CD4-positive, alpha-beta T cell (primary cell): Measurements from ENCODE around the gene CETN2. TPM values are rescaled to one million over a fixed set of nuclear protein-coding genes. Genes with fewer than 3 reads are reported as not detected.

Experiments used
- ATAC-seq: fragments of 200-7000 bp; cut with Tn5 transposase; one replicate; pipeline ENCODE4 v1.10.0; 2022; ENCODE audit warnings: mild to moderate bottlenecking; ENCODE audit not compliant: poor library complexity
- CTCF ChIA-PET: fragments of 350-600 bp; sonication (Branson Sonifier 250); formaldehyde crosslinking; loops from one replicate; lab custom pipeline; 2021; ENCODE audit warnings: antibody characterized with exemption, inconsistent platforms; lab: Charles Lee
- POLR2A ChIA-PET: fragments of 350-600 bp; sonication (Branson Sonifier 250); formaldehyde crosslinking; loops from one replicate; lab custom pipeline; 2021; ENCODE audit warnings: antibody characterized with exemption, inconsistent platforms; lab: Charles Lee
- DNase-seq, 14 experiments: peaks; one replicate each; pipeline ENCODE4 v3.0.0-alpha.2; 2013 to 2020; ENCODE audit warnings: mixed read lengths in 2 of 14
- H3K27ac ChIP-seq, 2 donors: one replicate each; pipeline versions ENCODE4 v1.5.1 to v1.7.0; 2013; ENCODE audit warnings: low read length in 2 of 2, low read depth in 1 of 2, mild to moderate bottlenecking in 1 of 2
- H3K27me3 ChIP-seq, 2 experiments: 1 replicate in 1 of 2; 2 replicates in 1 of 2; pipeline versions ENCODE4 v1.6.1 to v1.7.0; 2013; ENCODE audit warnings: low read length in 2 of 2, control low read depth in 1 of 2, mild to moderate bottlenecking in 1 of 2, moderate library complexity in 1 of 2; ENCODE audit not compliant: insufficient read depth in 2 of 2, control insufficient read depth in 1 of 2
- H3K36me3 ChIP-seq: one replicate; pipeline ENCODE4 v1.6.1; 2013; ENCODE audit warnings: low read length, control low read depth; ENCODE audit not compliant: insufficient read depth
- H3K4me1 ChIP-seq: one replicate; pipeline ENCODE4 v1.6.1; 2013; ENCODE audit warnings: low read length, control low read depth; ENCODE audit not compliant: insufficient read depth
- H3K4me3 ChIP-seq: one replicate; pipeline ENCODE4 v1.5.1; 2013; ENCODE audit warnings: mild to moderate bottlenecking, low read length, moderate library complexity
- H3K9me3 ChIP-seq, 2 experiments: 1 replicate in 1 of 2; 2 replicates in 1 of 2; pipeline versions ENCODE4 v1.6.1 to v1.7.0; 2013; ENCODE audit warnings: low read length in 2 of 2, mild to moderate bottlenecking in 2 of 2, control low read depth in 1 of 2, moderate library complexity in 1 of 2; ENCODE audit not compliant: control insufficient read depth in 1 of 2, insufficient read depth in 1 of 2
- H3K27ac Mint-ChIP-seq: one replicate; pipeline ENCODE4 v1.8.0; 2020; ENCODE audit warnings: mixed read lengths
- H3K27me3 Mint-ChIP-seq: one replicate; pipeline ENCODE4 v1.8.0; 2021; ENCODE audit warnings: mixed read lengths
- H3K36me3 Mint-ChIP-seq: one replicate; pipeline ENCODE4 v1.8.0; 2021; ENCODE audit warnings: low read depth, mixed read lengths
- H3K4me1 Mint-ChIP-seq: one replicate; pipeline ENCODE4 v1.8.0; 2021; ENCODE audit warnings: low read depth, mixed read lengths
- H3K4me3 Mint-ChIP-seq: one replicate; pipeline ENCODE4 v1.8.0; 2020; ENCODE audit warnings: mild to moderate bottlenecking, mixed read lengths
- H3K9me3 Mint-ChIP-seq: one replicate; pipeline ENCODE4 v1.8.0; 2020; ENCODE audit warnings: mixed read lengths
- CTCF ChIP-seq: fragments of 200-600 bp; IDR thresholded peaks from one replicate; pipeline ENCODE4 v1.8.0; 2022; ENCODE audit warnings: antibody characterized with exemption, mild to moderate bottlenecking
- intact Hi-C, 2 experiments: fragments of 100-400 bp; cut with DNase I in 1 of 2; cut with micrococcal nuclease in 1 of 2; formaldehyde crosslinking; loops; one replicate each; pipeline versions ENCODE4 v1.15.1 to v1.9.0; 2023 to 2025; cut with DNase I, micrococcal nuclease
- total RNA-seq, 174 experiments: library from RNA in 2 of 174; stranded (reverse) in 2 of 174; gene quantifications; one replicate each; pipeline ENCODE4 v1.2.3 and lab custom pipeline; 2021 to 2026

CETN2 gene
- total RNA-seq, 2 experiments from 2014 or later = 4.0 to 5.1 TPM

GRCh38 chrX:152814048-152814447 lies 16.5 kb downstream of the CETN2 start:
- H3K4me1 ChIP-seq = no peaks in the 10 kb centered on the region
- ChIA-PET CTCF (interaction anchor here (1.0 kb wide), 1 partner anchor 19 kb away, joined by 3 read pairs; no protein-coding TSS in a partner anchor), POLR2A (no interaction called here)
- no peaks in the 10 kb centered on the region for H3K36me3 ChIP-seq
- peaks cover 0 to 2% of the 10 kb centered on the region in 2 experiments for H3K27me3 ChIP-seq
- Mint-ChIP-seq H3K27me3 (peaks cover 4% of the 10 kb centered on the region), H3K4me1 (peaks cover 10% of the 10 kb centered on the region), H3K9me3 (no peaks in the 10 kb centered on the region), H3K36me3 (no peaks in the 10 kb centered on the region), H3K4me3 (no peak overlapping the region), H3K27ac (no peak overlapping the region)
- intact Hi-C loops = no loop called here
- H3K4me3 ChIP-seq = no peak overlapping the region
- TF ChIP-seq CTCF = no peak
- H3K27ac ChIP-seq = no peak overlapping the region
- DNase-seq (no peak), ATAC-seq (no peak)
- H3K9me3 ChIP-seq = no peaks in the 10 kb centered on the region

- H3K4me1 ChIP-seq = no peaks in the 10 kb centered on the region
- no peaks in the 10 kb centered on the region for H3K9me3 ChIP-seq
- no peak overlapping the region for H3K4me3 Mint-ChIP-seq
- no peaks in the 10 kb centered on the region for H3K9me3 Mint-ChIP-seq
- DNase-seq (no peak), ATAC-seq (no peak)
- H3K27me3 ChIP-seq = peaks cover 0 to 2% of the 10 kb centered on the region in 2 experiments
- no peaks in the 10 kb centered on the region for H3K36me3 ChIP-seq
- H3K27ac ChIP-seq = no peak overlapping the region
- intact Hi-C loops = no loop called here
- H3K4me3 ChIP-seq = no peak overlapping the region
- CTCF ChIA-PET = interaction anchor here (1.0 kb wide), 1 partner anchor 20 kb away, joined by 3 read pairs; no protein-coding TSS in a partner anchor
- TF ChIP-seq CTCF = no peak
- no peaks in the 10 kb centered on the region for H3K36me3 Mint-ChIP-seq
- POLR2A ChIA-PET = interaction anchor here (1.2 kb wide), 1 partner anchor 17 kb away, joined by 3 read pairs; the partner anchor contains the start of genes CETN2 and NSDHL
- H3K27ac Mint-ChIP-seq = no peak overlapping the region
- peaks cover 4% of the 10 kb centered on the region for H3K27me3 Mint-ChIP-seq
- H3K4me1 Mint-ChIP-seq = peaks cover 10% of the 10 kb centered on the region
These were observed 17.4 kb downstream of the CETN2 start for GRCh38 chrX:152813206-152813605.

- H3K4me3 ChIP-seq = no peak overlapping the region
- Mint-ChIP-seq H3K36me3 (no peaks in the 10 kb centered on the region), H3K27me3 (peaks cover 5% of the 10 kb centered on the region), H3K9me3 (no peaks in the 10 kb centered on the region), H3K27ac (no peak overlapping the region), H3K4me3 (no peak overlapping the region), H3K4me1 (peaks cover 10% of the 10 kb centered on the region)
- CTCF ChIA-PET = interaction anchor here (1.5 kb wide), 1 partner anchor 8 kb away, joined by 5 read pairs; no protein-coding TSS in a partner anchor
- intact Hi-C loops = no loop called here
- DNase-seq = no peak
- no peaks in the 10 kb centered on the region for H3K4me1 ChIP-seq
- H3K9me3 ChIP-seq = no peaks in the 10 kb centered on the region
- ATAC-seq = no peak
- POLR2A ChIA-PET = no interaction called here
- no peaks in the 10 kb centered on the region for H3K36me3 ChIP-seq
- H3K27ac ChIP-seq = no peak overlapping the region
- no peak for TF ChIP-seq CTCF
- H3K27me3 ChIP-seq = no peaks in the 10 kb centered on the region
These were observed 20.2 kb downstream of the CETN2 start for GRCh38 chrX:152810403-152810802.
